HG03135 (cell line): ENCODE measurements around the gene TRIO.

ENCODE experiments used
- ATAC-seq: cut with Tn5 transposase; IDR thresholded peaks from one replicate; pipeline ENCODE4 v1.9.1; 2021; ENCODE audit warnings: mild to moderate bottlenecking, moderate library complexity; ENCODE audit not compliant: unreplicated experiment

TRIO gene

DNA sequence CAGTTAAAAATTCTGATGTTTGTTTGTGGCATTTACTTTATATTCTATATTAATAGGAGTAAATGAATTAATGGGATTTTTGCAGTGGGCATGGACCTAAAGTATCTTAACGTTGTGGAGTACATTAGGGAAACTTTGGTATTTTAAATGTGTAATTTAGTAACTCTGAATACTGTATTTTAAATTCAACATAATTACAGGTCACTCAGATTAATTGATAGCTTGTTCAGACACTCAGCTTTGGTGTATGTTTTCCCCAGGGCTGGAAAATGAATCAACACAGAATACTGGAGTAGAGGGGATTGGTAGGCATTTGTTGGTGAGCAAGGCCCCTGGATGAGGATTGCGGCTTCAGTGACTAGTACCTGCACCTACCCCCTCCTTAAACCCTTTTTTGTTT lies 117.5 kb downstream of the TRIO start:
- no peak for ATAC-seq

DNA sequence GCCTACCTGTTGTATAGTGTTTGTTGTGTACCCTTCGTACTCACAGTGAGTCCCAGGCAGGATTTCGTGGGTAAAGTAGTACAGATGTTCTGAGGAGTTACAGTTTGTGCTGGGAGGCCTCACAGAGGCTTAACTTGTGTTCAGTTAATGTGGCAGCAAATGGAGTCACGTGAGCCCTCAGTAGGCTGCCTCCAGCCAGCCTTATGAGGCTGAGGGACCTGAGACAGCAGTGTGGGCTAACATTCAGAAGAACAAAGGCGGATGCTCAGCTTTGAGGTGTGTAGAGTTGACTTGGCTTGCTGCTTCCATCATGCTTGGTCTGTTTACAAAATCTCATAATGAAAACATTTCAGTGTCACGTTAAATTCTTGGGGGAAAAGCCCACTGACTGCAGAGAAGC lies 118.1 kb downstream of the TRIO start:
- ATAC-seq: no peak

DNA sequence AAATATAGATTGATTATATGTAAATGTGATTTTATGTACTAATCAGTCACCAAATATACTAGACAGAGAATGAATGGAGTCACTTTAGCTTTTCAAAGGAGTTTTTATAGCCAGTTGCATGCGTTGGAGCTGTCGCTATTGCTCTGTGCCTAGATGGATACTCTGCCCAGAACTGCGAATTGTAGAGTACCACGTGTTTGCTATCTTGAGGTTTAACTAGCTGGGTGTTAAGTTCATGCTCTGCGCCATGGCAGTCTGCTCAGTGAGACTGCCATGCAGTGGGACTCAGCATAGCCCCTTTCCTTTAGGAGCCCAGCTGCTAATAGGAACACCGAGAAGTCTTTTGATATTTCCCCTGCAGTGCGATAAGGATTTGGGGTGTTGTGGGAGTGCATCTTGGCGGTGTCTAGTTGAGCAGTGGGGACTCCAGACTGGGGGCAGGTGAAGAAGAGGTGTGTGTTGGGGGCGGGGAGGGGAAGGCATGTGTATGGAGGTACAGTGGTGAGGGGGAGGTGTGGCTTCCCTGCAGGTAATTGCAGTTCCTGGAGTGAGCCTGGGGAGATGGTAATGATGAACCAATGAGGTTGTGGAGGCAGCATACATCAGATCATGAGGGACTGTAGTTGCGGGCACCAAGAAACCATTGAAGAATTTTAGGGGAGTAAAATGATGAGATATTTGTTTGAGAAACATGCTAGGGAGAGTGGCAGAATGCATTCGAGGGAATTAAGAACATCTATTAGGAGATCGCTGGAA lies 118.9 kb downstream of the TRIO start:
- no peak for ATAC-seq

DNA sequence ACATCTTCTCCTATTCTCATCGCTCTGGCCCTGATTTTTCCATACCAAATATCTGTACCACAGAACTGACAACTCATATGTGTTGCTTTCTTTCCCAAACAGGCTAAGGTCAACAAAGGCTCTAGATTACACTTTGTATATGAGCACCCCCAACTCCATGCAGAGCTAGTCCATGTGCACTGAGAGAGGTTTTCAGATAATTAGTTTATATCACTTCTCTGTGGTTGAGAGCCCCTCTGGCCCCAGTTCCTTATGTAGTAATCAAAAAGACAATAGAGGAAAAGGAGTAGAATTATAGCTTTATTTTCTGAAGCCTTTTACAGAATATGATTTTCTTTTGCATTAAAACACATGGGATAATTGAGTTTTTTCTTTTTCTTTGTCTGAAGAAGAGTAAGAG lies 120.0 kb downstream of the TRIO start:
- no peak for ATAC-seq

DNA sequence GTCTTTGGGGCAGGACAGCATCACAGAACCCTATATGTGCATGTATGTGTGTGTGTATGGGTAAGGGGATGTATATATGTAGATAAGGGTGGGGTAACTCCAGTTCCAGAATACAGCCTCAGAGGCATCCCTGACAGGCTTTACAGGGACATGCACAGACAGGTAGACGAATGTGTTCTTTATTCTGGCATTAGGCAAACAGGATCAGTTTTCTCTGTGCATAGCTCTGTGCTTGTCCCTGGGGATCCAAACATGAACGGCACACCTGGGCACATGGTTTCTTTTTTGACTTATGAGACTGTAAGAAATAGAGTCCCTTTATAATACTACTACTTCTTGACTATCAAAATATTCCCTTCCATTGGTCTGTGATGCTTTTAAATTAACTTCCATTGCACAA lies 120.6 kb downstream of the TRIO start:
- ATAC-seq: no peak

DNA sequence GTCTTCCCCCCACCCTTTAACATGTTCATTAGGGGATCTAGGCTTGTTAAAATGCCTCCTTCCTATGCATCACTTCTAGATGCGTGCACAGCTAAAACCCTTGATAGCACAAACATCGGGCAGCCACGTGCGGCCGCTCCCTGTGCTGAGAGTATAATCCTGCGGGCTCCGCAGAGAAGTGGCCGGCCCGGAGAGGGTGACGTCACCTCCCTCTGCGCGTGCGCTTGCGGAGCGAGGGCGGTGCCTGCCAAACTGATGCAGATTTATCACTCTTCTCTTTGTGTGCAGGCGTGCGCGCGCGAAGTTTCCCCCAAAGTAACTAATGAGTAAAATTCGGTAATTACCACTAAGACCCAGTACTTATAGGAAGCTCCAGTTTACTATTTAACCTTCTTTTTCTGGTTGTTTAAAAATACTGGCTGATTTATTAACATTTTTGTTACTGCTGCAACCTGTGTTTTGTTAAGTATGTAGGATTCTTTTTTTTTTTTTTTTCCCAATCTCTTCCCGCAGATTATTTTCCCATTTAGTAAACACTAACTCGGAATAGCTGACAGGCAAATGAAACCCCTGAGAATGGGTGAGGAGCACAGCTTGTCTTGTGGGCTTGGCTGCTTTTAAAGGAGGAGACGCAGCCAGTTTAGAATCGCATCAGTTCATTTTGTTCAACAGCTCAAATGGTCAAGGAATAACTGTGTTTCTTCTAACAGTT lies 121.6 kb downstream of the TRIO start:
- ATAC-seq: peak; percentile 88

DNA sequence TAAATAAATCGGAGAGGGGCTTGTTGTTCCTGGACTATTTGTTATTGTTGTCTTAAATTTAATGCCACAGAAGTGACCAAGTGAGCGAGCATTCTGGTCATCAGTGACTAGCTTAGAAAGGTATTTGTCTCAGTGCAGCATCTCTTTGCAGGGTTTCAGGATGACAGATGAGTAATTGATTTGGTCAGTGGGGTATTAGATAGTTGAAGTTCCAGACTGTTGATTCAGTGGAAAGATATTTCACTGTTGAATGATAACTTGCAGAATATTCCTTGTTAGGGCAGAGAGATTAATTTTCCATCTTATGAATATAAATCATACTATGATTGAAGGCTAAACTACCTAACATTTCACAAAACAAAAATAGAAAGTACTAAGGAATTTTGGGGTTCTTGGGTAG lies 122.4 kb downstream of the TRIO start:
- no peak for ATAC-seq

DNA sequence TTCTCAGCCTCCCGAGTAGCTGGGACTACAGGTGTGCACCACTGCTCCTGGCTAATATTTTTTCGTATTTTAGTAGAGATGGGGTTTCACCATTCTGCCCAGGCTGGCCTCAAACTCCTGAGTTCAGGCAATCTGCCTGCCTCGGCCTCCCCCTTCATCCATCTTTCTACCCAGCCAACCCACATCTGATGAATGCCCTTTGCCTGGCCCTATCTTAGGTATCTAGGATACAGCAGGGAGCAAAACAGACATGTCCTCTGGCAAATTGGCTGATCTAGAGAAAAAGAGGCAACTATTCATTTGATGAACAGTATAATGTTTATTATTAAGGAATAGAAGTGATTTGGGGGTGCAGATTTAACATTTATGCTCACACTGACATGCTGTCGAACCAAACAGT lies 123.0 kb downstream of the TRIO start:
- no peak for ATAC-seq

DNA sequence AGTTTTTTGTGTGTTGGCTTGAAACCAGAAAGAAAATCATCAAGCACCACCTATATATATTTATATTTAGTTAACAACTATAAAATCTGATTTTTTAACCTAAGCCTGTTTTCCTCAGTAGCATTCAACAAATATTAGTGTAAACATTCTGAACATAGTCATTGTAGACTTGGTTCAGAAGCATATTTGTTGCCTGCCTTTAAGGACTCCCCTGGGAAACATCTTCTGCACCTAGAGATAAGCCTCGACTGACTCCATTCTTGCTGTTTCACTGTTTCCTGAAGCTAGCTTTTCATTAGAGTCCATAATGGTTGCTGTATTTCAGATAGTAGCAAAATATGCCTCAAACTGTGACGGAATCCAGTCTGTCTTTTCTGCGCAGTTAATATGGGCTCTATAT lies 123.5 kb downstream of the TRIO start:
- no peak for ATAC-seq

DNA sequence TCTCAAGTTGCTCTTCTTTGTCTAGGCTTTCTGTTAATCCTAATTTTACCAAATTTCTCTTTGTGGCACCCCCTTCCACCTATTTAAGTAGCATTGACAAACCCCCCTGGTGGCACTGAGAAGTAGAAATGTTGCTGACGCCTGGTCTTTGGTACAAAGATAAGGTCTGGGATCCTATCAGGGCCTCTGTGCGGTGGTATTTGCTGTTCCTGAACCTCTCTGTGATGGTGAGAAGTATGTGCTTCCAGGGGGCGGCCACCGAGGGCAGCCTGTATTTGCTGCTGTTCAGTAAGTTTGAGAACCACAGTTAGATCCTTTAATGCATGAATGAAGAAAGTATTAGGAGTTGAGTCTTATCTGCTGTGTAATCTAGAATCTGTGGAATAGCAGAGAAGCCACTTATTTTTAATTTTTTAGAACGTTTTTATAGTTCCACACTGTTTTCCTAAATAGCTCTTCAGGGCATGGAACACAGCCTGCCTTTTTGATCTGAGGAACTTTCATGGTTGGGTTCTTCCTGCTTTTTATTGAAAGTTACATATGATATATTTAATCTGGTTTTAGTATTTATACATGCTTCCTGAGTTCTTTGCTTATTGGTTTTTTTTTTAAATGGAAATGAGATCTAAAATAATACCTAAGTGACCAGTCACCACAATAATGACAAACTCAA lies 124.2 kb downstream of the TRIO start:
- no peak for ATAC-seq

DNA sequence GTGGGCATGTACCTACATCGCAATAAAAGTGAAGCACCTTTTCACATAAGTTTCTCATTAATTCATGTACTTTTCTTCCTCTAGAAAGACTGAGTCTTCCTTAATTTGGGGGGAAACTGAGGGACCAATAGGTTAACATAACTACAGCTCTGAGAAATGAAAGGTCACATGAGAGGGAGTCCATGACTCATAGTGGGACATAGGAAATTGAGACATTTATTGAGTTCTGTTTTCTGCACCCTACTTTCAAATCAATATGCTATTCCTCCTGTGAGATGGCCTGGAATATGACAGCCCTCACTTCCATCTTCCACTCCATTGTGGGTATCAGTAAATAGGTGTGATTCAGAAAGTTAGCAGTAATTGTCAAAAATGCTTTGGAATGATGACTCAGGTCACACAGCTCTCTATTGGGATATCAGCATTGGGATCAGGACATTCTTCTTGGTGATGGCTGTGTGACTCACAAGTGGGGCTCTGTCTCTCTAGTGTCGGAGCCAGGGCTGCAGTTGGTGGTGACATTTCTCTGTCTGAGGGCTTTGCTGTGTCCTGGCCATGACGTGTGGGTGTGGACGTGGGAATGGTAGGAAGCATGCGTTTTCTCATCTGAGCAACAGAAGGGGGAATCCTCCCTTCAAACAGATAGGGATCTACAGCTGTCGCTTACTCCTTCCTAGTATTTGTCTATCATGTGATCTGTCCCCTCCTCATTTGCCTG lies 125.0 kb downstream of the TRIO start:
- no peak for ATAC-seq

DNA sequence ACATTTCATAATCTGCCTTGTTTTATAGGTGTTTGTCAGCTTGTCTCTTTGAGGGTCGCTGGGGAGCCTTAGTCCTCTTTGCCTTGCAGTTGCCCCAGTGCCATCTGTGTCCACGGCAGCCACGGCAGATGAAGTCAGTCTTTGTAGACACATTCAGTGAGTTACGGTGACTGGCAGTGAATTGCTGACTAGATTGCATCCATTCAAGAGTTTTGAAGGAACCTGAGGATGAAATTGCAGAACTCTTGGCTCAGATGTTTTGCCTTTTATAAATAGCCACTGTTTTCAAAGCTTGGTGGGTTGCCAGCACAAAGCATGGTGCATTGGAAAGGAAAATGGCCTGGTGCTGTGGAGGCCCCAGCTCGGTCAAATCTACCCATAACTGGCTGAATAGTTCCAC lies 125.6 kb downstream of the TRIO start:
- no peak for ATAC-seq

DNA sequence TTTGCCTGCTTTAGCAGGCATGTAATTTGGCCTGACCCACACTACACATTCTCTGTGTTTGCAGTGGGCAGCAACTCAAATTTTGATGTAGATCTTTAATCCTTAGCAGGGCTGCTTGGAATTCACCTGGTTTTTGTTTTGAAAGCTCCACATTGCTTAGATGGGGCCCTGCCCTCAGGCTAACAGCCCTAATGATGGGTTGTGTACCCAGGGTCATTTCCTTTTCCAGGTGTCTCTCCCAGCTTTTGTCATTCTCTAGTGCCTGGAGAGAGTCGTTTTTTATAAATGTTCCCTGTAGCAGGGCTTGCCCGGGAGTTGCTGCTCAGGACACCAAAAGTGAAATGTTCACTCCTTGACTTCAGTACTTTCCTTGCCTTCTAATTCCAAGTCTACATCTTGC lies 126.3 kb downstream of the TRIO start:
- ATAC-seq: no peak

DNA sequence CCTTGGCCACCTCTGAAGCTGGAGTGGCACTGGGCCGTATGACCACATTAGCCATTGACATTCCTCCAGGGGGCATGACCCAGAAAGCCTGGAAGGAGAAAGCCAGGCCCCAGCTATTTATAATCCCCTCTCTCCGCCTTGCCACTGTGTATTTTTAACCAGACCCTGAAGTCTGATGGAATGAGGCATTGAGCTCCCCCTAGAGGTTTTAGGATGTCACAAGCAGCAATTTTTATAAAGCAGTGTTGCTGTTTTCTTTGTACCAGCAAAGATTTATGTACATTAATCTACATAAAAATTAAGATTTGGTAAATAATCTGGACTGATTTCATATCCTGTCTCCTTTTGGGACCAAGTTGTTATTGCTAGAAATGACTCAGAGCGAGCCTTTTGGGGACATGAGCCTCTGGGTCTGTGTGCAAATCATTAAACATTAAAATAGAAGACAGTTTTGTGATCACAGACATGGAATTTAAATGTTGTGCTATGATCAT lies 127.1 kb downstream of the TRIO start:
- ATAC-seq: peak; percentile 49

DNA sequence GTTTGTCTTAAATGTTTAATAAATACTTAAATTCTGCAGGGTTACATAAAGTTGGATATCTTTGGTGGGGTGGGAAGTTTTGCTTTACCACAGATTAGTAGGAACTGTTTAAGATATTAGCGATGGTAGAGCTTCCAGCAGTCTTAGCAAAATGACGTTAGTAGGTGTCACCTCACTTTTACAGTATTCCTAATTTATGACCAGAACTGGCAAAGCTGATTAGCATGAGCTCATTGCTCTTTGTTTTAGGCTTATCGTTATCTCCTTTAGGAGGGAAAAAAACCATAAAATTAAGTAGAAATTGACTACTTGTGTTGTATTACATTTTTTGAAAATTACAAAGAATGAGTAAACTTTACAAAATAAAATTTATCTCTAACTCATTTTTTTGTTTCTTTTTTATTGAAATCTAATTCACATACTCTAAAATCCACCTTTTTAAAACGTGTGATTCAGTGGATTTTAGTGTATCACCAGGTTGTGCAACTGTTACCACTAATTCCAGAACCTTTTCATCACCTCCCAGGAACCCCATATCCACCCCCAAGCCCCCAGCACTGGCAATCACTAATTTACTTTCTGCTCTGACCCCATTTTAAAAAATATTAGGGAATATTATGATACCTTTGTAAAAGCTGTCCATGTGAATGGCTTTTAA lies 129.5 kb downstream of the TRIO start:
- ATAC-seq: no peak

DNA sequence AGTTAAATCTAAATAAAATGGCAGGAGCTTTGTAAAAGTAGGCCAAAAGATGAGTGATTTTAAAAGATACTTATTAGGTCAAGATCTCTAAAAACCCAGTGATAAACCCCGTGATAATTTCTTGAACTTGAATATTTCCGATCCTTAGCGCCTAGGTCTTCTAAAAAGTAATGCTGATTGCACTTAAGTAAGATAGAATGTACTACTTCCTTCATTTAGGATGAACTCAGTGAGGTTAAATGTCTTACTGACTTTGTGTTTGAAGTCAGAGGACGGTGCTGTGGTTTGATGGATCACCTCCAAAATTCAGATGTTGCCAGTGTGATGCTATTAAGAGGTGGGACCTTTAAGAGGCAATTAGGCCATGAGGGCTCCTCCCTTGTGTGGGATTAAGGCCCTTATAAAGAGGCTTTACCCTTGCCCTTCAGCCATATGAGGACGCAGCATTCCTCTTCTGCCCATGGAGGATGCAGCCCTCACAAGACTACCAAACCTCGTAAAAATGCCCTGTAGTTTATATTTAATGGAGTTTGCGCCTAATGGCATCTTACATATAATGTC lies 130.1 kb downstream of the TRIO start:
- no peak for ATAC-seq

DNA sequence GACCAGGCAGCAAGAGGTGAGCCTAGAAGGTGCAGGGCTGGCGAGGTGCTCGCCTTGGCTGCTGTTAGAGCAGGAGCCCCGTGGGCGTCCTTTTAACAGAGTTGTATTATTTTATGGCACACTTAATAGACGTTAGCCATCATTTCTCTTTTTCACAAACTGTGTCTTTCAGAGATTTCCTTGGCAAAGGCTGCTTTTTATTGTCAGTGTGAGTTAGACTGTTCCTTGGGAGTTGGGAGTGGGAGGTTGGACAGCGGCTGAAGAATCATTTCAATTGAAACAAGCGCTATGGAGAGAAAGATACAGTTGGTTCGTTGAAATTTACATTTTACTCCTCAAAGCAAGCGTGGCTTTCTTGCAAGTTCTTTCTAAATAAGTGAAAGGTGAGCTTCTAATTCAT lies 133.2 kb downstream of the TRIO start:
- ATAC-seq: no peak

DNA sequence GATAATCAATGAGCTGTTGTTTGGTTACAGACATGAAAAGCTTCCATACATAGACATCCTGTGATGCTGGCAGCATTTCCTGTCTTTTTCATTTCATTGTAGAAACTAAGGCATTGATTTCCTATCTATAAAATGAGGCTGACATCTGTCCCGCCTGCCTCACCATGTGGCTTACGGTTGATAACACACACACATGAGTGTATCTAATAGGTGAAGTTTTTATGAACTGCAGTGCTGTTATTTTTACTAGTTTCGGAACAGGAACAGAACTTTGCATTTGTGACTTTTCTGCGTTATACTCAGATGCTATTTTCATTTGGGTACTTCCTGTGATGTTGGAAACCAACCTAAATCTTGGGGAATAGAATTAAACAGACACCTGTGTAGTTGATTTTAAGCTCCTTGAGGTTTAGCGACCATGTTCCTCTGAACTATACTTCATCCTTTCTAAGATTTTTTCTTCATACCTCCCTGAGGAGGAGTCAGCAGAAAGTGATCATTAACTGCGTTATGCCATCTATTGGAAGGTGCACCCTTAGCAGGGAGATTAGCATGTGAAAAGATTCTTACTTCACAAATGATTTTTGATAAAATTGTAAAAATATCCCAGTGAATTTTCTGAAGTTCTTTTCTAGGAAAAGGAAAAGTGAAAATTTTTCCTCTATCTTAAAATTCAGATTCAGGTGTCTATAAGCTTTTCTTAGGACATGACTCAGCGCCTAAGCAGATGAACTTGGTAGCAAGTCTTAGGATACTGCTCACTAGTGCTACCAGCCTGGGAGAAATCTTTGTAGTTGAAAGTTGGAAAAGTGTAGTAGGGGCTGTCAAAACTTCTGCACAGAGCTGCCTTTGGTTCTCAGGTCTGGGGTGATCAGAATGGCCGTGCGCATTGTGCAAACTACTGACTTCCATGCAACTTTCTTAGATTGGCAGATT lies 134.5 kb downstream of the TRIO start:
- ATAC-seq: no peak

DNA sequence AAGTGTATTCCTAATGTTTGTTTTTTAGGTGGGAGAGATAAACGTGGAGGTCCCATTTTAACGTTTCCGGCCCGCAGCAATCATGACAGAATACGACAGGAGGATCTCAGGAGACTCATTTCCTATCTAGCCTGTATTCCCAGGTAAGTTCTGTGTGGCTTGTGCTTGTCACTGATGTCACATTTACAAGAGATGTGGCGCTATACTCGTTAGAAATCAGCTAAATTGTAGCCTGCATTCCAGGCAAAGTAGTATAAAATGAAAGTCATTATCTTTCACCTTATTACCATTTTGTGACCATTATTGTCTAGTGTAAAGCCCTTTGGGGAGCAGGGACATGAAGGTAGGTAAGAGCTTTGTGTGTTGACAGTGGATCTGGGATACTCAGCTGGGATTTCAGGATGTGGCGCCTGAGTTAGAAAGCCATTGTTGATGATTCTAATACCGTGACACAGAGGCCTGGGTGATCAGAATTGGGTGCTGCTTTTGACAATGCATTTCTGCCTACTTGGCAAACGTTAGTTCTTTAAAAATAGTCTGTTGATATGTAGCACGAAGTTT lies 137.2 kb downstream of the TRIO start:
- no peak for ATAC-seq
